Astrocyte of the spinal cord (primary cell): ENCODE measurements around the gene GHRHR.

Experiments
- DNase-seq: peaks from one replicate; pipeline ENCODE4 v3.0.0; 2011; ENCODE audit warnings: low read depth, low spot score
- H3K4me3 ChIP-seq: 2 replicates; pipeline ENCODE4 v1.5.1; 2011; ENCODE audit warnings: low read depth, mild to moderate bottlenecking, low read length, moderate library complexity
- CTCF ChIP-seq: IDR thresholded peaks from 2 replicates; pipeline ENCODE4 v1.5.1; 2012; ENCODE audit warnings: low read depth, mild to moderate bottlenecking, low read length, inconsistent platforms
- in situ Hi-C: cut with HindIII; loops from 2 replicates; pipeline ENCODE4 v1.10.0; 2017; ENCODE audit warnings: low sequenced_read_pairs

Gene GHRHR

GRCh38 chr7:30963842-30964241, at the start of gene GHRHR:
TSS of gene GHRHR (plus strand) at chr7:30963953. CDS start at chr7:30964069, 116 bp downstream.
- no peak for DNase-seq
- H3K4me3 ChIP-seq = no peak within 1 kb of the TSS
- in situ Hi-C loops = no loop called here
- TF ChIP-seq CTCF = no peak

- peak; percentile 46 for DNase-seq
- in situ Hi-C loops = no loop called here
- TF ChIP-seq CTCF = no peak
- H3K4me3 ChIP-seq = no peak overlapping the region
These were observed 49.2 kb upstream of the GHRHR start for GRCh38 chr7:30914596-30914995.

- no peak for DNase-seq
- in situ Hi-C loops = no loop called here
- no peak for TF ChIP-seq CTCF
- no peak overlapping the region for H3K4me3 ChIP-seq
These were observed 48.6 kb upstream of the GHRHR start for GRCh38 chr7:30915005-30915601.

- no peak for DNase-seq
- in situ Hi-C loops = no loop called here
- TF ChIP-seq CTCF = no peak
- H3K4me3 ChIP-seq = no peak overlapping the region
These were observed 48.0 kb upstream of the GHRHR start for GRCh38 chr7:30915751-30916150.

GRCh38 chr7:30916255-30916654, 47.5 kb upstream of the GHRHR start:
- in situ Hi-C loops = no loop called here

GRCh38 chr7:30916767-30917166, 47.0 kb upstream of the GHRHR start:
- no peak for TF ChIP-seq CTCF
- DNase-seq = no peak
- in situ Hi-C loops = no loop called here
- H3K4me3 ChIP-seq = no peak overlapping the region

More at GRCh38 chr7:30916255-30916654, 47.5 kb upstream of the GHRHR start:
- H3K4me3 ChIP-seq = no peak overlapping the region
- no peak for TF ChIP-seq CTCF
- no peak for DNase-seq
